Measurements from ENCODE around the gene TTC7B.

GRCh38 chr14:90851327-90852036 is 35.3 kb upstream of the TTC7B start:
- TF ChIP-seq, protein P1, sequence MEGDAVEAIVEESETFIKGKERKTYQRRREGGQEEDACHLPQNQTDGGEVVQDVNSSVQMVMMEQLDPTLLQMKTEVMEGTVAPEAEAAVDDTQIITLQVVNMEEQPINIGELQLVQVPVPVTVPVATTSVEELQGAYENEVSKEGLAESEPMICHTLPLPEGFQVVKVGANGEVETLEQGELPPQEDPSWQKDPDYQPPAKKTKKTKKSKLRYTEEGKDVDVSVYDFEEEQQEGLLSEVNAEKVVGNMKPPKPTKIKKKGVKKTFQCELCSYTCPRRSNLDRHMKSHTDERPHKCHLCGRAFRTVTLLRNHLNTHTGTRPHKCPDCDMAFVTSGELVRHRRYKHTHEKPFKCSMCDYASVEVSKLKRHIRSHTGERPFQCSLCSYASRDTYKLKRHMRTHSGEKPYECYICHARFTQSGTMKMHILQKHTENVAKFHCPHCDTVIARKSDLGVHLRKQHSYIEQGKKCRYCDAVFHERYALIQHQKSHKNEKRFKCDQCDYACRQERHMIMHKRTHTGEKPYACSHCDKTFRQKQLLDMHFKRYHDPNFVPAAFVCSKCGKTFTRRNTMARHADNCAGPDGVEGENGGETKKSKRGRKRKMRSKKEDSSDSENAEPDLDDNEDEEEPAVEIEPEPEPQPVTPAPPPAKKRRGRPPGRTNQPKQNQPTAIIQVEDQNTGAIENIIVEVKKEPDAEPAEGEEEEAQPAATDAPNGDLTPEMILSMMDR (conservative IDR thresholded peaks at IDR 0.05) = no peak
- no peak for TF ChIP-seq ZFX (IDR thresholded peaks at IDR 0.05)

Data from C4-2B (cell line).